ENCODE data around the gene GRIP2.

Gene GRIP2

DNA sequence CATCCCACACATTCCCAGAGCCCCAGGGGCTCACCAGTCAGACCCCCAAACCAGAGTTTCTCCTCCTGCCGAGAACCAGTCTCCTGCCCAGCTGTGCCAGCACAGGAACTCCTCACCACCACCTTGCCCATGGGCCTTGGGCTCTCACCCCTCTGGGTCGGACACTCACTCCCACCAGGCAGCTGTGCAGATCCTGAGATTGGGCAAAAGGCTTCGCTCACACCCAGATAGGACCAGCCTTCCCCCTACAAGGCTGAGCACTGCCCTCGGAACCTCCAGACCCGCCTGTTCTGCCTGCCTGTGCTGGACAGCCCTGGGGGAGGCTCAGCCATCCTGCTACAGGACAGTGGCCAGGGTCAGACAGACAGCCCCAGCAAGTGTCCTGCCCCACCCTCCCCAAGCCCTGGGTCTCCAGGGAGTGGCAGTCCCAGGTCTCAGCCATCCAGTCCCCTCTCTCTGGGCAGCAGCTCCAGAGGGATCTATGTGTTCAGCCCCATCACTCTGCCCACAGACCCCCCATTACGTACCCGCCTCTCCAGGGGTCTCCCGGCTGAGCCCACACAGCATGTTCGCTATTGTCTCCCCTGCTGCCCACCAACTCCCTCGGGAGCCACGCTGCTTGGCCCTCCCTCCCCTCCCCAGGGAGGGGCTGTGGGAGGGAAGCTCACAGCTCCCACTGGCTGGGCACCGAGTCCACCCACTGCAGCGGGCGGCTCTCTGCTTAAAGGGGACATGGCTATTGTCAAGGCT lies at the start of gene GRIP2:
GRIP2 (minus strand) TSS at position 601 of the 750 bp plus-strand sequence; CDS start at position 567, 34 bp downstream.
- DNase-seq, result no peak

DNA sequence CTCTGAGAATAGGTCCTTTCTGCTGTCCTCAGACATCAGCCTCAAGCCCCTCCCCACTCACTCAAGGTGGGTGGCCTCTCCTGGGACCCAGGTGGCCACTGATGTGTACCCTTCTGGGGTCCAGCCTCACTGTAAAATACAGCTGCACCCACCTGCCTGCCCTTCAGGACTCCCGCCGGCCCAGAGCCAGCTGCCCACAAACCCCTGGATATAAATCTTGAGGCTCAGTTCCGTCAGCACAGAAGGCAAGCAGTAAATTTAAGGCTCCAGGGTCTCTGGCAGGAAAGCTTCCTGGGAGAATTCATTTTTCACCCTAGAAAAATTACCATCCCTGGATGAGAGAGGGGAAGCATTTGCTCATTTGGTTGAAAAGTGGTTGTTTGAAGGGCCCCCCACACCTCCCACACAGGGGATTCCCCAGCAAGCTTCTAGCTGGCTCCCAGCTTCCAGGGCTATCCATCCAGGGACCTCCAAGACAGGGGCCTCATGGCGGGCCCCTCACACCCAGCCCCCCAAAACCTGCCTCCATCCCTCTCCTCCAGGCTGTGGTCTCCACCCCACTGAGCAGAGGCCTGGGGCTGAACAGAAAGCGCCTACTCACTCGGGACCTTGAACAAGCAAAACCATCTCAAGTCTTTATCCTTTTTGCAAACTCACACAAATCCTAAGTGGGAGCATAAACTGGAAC lies 48.4 kb upstream of the GRIP2 start:
- no peak for DNase-seq

DNA sequence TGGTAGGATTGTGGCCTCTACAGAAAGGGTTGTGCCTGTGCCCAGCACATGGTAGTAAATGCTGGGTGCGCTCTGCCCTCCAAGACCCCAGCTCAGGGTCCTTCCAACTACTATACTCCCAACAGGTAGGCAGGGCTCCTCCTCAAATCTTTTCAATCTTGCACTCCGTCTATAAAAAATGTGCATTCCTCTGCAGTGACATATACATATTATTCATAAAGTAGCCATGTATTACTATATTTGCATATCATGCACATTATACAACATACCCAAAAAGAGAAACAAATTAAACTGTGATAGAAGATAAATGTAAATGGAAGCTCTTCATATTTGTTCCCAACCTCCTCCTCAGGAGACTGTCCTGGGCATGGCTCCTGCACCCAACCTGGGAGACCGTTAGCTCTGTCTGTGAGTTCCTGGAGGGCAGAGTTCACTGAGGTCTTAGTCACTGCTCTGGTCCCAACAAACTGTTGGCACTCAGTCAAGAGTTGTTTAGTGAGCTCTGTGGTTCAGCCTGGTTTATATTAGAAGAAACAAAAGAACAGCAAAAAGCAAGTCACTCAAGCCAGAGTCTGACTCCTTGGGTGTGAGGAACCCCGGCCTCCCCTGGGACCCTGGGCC lies 47.7 kb upstream of the GRIP2 start:
- no peak for DNase-seq

DNA sequence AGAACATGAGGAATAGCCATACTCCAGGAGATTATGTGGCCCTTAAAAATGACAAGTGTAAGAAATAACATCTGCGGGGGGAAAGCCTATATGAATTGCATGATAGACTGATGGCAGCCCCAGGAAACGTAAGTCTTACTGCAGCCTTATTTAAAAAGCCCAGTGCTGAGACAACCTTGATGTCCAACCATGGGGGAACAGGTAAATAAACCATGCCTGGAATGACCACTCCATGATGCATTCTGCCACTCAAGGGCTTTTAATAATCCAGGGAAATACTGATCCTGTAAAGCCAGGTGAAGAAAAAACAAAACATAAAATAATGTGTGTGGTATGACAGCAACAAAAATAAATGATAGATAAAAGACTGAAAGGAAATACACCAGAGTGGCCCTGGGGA lies 46.5 kb upstream of the GRIP2 start:
- no peak for DNase-seq

DNA sequence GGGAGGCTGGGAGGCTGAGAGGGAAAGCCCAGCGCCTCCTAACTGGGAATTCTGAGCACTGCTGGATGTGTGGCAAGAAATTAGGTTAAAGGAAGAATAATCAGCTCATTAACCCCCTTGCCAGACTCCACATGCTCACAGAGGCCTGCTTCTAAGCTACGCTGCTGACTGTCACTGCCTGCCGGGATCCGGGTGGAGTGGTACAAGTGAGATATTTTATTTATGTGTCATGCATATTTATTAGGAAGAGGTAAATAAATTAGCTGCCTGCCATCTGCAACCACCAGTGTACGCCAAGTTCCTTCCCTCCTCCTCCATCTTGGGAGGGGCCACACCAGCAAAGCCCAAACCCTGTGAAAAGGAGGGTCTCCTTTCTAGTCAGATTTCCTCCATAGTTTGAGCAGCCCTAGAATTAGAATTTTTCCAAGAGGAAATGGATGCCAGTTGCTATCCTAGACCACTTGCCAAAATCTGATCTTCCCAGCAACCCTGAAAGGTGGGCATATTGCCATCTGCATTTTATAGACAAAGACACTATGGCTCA lies 43.5 kb upstream of the GRIP2 start:
- no peak for DNase-seq

DNA sequence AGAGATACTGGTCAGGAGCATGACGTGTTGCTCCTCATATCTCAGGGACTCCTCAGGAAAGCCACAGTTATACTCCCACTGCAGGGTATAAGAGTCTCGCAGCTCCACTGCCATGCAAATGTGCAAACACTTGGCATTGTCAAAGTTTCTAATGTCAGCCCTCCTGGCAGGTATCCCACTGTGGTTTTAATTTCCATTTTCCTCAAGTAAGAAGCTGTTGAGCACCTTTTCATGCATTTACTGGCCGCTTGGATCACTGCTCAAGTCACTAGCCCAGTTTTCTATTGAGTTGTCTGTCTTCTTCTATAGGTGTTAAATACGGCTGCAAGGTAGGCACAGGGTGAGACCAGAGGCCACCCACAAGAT lies 41.9 kb upstream of the GRIP2 start:
- no peak for DNase-seq

DNA sequence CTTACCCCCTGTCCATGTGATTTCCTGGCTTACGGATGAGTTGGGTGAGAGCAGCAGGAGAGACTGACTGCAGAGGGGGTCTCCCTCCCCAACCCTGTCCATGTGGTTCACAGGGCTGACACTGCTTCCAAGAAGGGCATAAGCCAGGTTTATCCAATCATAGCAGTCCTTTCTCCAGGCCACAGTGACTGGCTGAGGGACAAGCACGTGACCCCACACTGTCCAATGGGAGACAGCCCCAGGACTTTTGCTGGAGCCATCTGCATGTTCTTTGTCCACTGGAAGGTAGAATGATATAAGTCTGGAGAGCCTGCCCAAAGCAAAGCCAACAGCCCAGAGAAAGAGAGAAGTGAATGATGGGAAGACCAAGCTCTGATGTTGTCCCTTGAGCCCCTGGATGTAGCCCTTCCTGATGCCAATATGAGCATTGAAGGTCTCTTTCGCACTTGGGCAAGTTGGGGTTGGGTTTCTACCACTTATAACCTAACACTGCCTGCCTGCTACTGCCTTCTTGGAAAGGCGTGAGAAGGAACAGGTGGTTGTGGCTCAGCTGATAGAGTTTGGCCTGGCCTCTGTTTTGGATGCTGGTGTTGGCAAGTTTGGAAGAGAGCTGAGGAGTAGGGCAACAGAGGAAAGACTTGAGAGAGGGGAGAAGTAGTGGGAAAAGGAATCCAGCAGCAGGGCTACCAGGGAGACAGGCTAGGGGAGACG lies 41.3 kb upstream of the GRIP2 start:
- DNase-seq, result no peak

DNA sequence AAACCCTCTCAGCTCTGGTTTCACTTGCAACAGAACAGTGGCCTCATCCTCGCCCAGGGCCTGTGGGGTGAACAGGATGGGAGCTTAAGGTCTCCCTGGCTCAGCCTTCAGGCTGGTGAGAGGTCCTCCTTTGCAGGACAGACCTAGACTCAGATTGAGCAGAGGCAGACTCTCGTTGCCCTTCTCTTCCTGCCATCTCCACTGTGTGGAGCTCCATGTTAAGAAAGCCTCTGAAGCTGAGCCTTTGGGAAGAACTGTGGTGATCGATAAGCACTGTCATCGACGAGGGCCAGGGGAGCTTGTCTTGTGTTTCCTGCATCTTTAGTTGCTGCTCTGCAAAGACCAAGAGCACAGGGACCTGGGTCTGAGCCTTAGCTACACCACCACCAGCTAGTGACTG lies 37.8 kb upstream of the GRIP2 start:
- DNase-seq, result no peak

DNA sequence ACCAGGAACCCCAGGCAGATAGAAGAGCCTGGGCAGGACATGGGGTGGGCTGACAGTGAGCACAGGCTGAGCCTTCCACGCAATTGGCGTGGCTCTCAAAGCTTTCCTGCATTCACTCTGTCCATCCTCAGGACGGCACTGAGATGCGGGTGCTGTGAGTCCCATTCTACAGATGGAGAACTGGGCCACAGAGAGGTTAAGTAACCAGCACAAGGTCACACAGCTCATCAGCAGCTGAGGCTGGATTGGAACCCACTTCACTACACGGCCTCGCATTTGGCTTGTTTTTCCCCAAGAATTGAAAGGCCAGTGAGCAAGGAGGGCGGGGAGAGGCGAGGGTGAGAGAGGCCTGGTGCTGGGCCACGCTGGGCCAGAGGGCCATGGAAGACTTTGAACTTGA lies 36.0 kb upstream of the GRIP2 start:
- DNase-seq, result no peak

DNA sequence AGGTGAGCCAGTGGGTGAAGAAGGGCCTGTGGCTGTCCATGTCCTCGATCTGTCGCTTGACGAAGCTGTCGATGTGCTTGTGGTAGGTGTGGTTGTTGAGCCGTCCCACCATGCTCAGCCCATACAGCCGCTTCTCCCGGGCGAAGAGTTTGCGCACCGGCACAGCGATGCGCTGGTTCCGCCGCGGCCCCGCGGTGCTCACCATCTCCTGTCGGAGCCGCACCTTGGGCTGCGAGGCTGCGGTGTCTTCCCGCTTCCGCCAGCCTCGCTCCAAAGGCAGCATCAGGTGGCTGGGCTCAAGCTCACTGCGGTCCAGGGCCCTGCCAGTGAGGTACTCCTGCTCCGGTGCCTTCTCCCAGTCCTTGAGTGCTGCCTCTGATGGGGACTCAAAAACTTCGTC lies 34.0 kb upstream of the GRIP2 start:
- no peak for DNase-seq

DNA sequence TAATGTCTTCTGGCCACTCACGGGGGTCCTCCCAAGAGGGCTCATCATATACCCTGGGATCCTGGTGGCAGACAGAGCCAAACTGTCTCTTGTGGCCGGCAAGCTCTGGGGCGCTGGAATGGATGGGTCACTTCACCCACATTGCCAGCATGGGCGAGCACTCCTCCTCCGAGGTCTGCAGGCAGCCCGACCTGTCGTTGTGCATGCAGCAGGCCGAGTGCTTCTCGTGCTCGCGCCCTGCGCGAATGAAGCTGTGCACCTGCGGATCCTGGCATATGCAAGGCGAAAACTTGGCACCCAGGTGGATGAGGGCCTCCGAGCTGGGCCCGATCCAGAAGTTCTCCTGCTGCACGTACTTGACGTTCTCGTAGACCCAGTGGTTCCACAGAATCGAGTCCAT lies 33.6 kb upstream of the GRIP2 start:
- DNase-seq, result no peak

DNA sequence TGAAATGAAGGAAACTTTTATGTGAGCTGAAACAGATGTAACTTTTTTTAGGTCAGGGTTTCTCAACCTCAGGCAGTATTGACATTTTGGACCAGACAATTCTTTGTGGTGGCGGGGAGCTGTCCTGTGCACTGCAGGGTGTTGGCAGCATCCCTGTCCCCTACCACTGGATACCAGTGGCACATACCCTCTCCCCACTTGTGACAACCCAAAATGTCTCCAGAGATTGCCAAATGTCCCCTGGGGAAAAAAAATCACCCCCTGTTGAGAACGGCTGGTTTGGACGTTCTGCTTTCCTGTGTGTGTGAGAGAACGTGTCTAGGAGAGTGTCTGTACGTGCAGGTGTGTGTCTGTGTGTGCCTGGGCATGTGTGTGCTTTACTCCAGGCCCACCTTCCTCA lies 30.7 kb upstream of the GRIP2 start:
- DNase-seq, result no peak

DNA sequence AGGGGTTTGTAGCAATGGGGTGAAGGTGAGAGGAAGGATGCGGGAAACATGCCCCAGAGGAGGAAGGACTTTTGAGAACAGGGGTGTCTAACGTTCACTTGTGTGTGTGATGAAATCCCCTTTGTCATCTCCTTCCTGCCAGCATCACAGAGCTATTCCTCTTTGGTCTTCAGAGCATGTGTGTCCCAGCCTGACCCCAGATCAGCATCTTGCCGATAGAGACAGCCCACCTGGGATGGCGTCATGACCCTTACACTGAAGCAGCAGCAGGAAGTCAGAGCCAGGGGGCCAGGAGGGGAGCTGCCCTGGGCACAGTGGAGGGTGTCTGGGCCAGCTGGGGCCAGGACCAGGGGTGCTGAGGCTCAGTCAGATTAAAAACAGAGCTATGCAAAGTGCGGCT lies 29.9 kb upstream of the GRIP2 start:
- no peak for DNase-seq

DNA sequence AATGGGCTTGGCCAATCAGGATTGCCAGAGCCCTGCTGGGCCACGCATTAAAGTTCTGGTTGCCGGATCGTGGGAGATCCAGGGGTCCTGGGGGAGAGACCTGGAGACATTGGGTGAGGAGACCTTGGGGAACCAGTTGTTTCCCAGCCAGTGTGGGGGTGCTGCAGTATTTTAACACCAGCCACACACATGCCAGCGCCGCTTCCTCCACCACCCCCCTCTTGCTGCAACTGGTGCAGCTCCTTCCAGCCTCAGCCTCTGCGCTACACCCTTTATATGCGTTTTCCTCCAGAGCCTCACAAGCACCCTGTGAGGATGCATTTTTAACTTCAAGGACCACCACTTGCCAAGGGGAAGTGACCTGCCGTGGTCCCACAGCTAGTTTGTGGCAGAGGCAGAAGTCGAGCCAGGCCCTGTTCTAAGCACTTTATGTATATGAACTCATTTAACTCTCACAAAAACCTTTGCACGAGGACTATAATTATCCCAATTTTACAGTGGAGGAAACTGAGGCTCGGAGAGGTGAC lies 29.4 kb upstream of the GRIP2 start:
- no peak for DNase-seq

DNA sequence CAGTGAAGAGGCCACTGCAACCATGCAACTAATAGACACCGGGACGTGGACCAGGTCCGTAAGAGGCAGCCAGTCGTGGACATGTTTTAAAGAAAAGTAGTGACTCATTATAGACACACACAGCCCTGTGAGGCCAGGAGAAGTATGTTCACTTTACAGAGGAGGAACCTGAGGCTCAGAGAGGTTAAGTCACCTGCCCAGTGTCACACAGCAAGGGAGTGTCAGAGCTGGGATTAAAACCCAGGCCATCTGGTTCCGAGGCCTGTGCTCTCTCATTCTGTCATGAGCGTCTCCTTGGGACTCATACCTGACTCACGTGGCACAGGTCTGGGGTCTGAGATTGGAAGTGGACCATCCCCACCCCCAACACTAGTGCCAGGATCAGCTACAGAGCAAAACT lies 28.1 kb upstream of the GRIP2 start:
- no peak for DNase-seq

DNA sequence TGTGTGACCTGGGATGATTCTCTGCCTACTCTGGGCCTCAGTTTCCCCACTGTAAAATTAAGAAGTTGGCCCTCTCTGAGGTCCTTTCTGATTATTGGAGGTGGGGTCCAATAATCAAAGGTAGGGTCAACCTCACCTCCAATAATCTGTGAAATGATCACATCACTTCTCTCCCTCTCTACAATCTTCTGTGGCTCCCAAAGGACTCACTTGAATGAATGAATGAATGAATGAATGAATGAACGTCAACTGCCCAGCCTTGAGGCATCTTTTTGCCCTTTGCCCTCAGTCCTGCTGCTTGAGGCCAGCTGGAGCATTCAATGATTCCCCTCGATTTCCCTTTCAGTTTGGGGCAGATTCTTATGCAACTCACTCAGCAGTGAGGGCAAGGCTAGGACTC lies 26.7 kb upstream of the GRIP2 start:
- DNase-seq, result no peak

DNA sequence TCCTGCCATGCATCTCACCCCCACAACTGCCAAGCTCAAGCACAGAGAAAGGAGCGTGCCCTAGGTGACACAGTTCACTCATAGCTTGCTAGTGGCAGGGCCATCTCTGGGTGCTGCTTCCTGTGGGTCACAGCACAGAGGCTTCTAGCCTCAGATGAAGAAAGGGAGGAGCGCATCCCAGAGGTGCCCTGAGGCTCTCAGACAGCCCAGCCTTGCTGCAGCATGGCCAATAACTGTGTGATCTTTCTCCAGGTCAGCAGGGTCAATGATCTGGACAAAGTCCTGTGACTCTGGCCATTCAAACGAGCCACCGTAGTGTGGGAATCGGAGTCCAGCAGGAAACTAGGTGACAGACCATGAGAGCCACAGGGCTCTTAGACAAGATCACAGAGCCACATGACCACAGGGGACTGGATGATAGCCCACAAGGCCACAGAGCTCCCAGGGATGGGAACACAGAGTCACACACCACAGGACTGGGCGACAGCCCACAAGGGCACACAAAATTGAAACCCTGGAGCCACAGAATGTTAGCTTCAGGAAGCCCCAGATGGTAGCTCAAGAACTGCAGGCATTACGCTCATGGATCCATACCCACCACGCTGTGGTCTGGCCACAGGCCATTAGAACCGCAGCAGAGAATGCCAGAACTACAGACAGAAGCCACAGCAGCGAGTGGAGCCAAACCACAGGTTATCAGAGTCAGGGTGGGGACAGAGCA lies 25.9 kb upstream of the GRIP2 start:
- DNase-seq, result no peak

DNA sequence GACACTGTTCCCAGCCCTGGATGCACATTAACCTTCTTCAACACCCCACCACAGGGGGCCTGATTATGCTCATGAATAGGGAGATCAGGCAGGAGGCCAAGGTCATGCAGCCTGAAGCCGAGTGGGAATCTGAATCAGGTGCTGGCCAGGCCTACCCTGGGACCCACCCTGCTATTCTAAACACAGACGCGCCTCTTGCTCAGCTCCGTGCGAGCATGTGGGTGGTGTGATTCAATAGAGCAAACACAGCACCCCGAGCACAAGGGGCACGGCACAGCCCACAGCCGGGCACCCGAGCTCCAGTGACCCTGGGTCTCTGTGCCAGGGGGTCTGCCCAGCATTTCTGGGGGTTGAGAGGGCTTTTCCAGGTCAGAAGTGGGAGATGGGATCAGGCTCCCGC lies 24.6 kb upstream of the GRIP2 start:
- no peak for DNase-seq

DNA sequence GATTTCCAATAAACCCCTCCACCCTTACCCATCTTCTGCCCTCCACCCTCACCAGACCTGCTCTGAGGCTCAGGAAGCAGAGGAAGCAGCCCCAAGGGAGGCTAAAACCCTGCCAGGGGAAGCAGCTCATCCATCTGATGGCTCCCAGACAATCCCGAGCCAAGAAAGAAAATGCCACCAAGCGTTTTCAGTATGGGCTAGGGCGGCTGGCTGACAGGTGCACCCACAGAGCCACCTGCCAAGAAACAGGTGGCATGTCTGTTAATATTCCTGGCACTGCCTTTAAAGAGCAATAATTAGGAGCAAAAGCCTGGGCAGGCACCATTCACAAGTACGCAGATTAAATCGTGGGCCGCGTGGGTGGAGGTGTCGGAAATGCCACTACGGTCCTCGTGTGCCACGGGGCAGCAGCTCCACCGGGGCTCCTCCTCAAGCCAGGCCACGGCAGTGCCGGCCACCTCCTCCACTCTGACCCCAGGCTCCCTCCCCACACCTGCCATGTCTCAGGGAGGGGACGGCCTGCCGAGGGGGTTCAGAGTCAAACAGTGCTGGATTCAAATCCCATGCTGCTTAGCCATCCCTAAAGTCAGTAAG lies 23.9 kb upstream of the GRIP2 start:
- DNase-seq, result peak; percentile 79

DNA sequence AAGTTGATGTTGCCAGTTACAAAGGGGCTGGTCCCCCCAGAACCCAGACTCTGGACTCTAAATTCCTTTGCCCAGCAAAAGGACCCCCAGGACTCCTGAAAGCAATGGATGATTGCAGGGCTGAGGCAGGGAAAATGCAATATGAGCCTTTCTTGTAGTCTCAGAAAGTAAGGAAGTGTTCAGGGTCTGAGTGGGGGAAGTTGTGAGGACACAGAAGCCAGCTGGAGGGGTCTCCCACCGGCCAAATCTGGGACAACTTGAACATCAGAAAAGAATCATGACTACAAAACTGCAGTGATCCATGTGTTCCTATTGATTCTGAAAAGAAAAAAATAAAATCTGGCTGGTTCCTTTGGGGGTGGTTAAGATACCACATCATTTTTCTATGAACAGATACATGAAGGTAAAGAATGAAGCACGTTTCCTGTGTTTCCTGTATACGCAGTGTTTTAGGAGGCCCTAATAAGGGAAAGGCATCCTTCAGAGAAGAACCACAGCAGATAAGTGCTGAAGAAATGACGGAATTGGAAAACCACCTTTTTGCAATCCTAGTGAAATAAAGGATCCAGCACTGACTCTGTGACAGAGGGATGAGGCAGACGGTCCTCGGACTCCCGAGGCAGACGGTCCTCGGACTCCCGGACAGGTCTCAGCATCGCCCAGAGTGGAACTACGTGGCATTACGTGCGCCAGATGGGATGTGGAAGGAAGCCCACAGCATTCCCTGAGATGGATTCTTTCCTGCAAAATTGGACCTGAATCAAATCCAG lies 22.2 kb upstream of the GRIP2 start:
- DNase-seq, result no peak

Measured in NCI-H1105 treated with DMSO at 0.1 percent for 48 hours (cell line).